ENCODE data around the gene PBX3. TPM values are rescaled to one million over a fixed set of nuclear protein-coding genes. Genes with fewer than 3 reads are reported as not detected.
A peak's percentile ranks its signal among the peaks of the same experiment; 100 is the strongest.

The PBX3 gene
- total RNA-seq, 1 donor from 2014 or later = 11.0 TPM

DNA sequence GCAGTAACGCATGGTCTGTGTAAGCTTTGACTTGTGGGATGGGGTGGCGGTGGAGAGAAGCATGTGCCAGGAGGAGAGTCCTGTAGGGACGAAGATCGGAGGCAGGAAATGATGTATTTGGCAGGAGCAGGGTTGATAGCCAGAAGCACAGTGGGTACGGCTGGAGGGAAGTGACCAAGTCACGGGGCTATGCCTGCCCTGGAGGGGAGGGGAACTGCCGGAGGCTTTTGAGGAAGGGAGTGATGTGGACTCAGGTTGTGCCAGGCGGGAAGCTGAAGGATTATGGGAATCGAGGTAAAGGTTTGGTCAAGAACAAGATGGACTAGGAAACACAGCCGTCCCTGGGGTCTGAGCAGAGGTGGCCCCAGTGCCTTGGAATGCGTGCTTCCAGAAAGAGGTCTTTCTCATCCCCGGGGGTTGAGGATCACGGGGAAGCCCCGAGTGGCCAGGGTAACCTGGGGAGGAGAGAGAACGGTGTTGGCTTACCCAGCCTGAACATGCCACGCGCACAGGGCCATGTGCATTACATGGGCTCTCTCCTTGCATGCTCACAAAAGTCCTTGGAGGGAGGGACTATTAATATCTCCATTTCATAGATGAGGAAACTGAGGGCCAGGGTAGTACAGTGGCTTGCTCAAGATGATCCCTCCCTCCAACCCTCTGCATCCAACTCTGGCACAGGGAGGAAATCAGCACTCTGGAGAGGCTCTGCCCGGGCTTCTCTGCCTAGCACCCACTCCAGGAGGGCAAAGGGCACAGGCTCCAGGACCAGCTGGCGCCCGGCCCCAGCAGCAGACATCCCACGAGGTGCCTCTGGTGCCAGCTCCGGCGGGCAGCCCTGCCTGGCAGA, 253.8 kb downstream of the PBX3 start:
- H3K4me3 ChIP-seq (ENCODE audit: low read depth, low read length) = no peak overlapping the region
- no peak for DNase-seq (ENCODE audit: low read depth)
- TF ChIP-seq, protein P1, sequence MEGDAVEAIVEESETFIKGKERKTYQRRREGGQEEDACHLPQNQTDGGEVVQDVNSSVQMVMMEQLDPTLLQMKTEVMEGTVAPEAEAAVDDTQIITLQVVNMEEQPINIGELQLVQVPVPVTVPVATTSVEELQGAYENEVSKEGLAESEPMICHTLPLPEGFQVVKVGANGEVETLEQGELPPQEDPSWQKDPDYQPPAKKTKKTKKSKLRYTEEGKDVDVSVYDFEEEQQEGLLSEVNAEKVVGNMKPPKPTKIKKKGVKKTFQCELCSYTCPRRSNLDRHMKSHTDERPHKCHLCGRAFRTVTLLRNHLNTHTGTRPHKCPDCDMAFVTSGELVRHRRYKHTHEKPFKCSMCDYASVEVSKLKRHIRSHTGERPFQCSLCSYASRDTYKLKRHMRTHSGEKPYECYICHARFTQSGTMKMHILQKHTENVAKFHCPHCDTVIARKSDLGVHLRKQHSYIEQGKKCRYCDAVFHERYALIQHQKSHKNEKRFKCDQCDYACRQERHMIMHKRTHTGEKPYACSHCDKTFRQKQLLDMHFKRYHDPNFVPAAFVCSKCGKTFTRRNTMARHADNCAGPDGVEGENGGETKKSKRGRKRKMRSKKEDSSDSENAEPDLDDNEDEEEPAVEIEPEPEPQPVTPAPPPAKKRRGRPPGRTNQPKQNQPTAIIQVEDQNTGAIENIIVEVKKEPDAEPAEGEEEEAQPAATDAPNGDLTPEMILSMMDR (conservative IDR thresholded peaks at IDR 0.05; ENCODE audit: low read depth, low read length) = no peak

- H3K4me3 ChIP-seq (ENCODE audit: low read depth, low read length) = no peak overlapping the region
- DNase-seq (ENCODE audit: low read depth) = no peak
- TF ChIP-seq, protein P1 (conservative IDR thresholded peaks at IDR 0.05; ENCODE audit: low read depth, low read length) = no peak
Measured at GRCh38 chr9:126001581-126002225, 254.5 kb downstream of the PBX3 start.

- DNase-seq (ENCODE audit: low read depth) = no peak
- no peak overlapping the region for H3K4me3 ChIP-seq (ENCODE audit: low read depth, low read length)
- TF ChIP-seq, protein P1 (conservative IDR thresholded peaks at IDR 0.05; ENCODE audit: low read depth, low read length) = no peak
Measured at GRCh38 chr9:126002476-126003350, 255.5 kb downstream of the PBX3 start.

DNA sequence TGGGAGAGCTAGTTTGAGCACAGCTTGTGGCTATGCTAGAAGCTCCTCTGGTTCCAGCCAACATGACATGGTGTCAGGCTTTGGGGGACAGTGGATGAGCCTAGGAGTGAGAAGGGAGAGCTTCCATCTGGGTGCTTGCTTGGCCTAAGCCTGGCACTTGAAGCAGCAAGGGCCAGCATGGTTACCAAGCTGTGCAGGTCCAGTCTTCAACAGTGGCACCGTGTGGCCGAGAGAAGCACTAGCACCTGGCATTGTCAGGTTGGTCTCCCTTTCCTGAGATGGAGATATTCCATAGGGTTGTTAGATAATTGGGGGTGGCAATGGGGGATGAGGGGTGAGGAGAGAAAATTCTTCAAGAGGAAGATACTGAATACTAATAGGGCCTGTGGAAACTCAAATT, 261.9 kb downstream of the PBX3 start:
- TF ChIP-seq, protein P1 (conservative IDR thresholded peaks at IDR 0.05; ENCODE audit: low read depth, low read length) = peak; percentile 44
- H3K4me3 ChIP-seq (ENCODE audit: low read depth, low read length) = no peak overlapping the region
- no peak for DNase-seq (ENCODE audit: low read depth)

GRCh38 chr9:126014726-126015125, 267.6 kb downstream of the PBX3 start:
- TF ChIP-seq, protein P1 (conservative IDR thresholded peaks at IDR 0.05; ENCODE audit: low read depth, low read length) = no peak
- H3K4me3 ChIP-seq (ENCODE audit: low read depth, low read length) = no peak overlapping the region
- no peak for DNase-seq (ENCODE audit: low read depth)

- no peak for DNase-seq (ENCODE audit: low read depth)
- H3K4me3 ChIP-seq (ENCODE audit: low read depth, low read length) = no peak overlapping the region
- TF ChIP-seq, protein P1 (conservative IDR thresholded peaks at IDR 0.05; ENCODE audit: low read depth, low read length) = no peak
Measured at GRCh38 chr9:126015424-126015823, 268.3 kb downstream of the PBX3 start.

Measured in epithelial cell of proximal tubule (primary cell).